ENCODE results near the gene ZG16. TPM values are rescaled to one million over a fixed set of nuclear protein-coding genes. Genes with fewer than 3 reads are reported as not detected.

Gene ZG16
- polyA plus RNA-seq, 1 donor from 2014 or later, result not detected

DNA sequence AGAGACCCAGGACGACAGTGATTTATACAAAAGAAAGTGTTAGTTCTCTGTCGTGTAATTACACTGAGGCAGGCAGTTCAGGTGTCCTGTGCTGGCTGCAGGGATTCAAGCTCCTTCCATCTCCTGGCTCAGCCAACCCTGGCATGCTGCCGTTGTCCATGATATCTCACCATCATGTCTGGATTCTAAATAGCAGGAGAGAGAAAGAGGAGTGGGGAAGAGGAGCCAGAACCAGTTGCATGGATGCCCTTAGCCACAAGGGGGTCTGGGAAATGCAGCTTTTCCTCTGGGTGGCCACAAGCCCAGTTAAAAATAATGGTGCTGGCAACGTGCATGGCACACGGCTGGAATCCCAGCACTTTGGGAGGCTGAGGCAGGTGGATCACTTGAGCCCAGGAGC, 41.9 kb upstream of the ZG16 start:
- Histone ChIP-seq H3K79me2 (replicated peaks; ENCODE audit: insufficient read depth, low read length) (no peaks in the 10 kb centered on the region), H3K9me2 (ENCODE audit: insufficient read depth, low read length) (no peaks in the 10 kb centered on the region), H3K9ac (ENCODE audit: low read length) (no peak overlapping the region), H3F3A (ENCODE audit: insufficient read depth, low read length, poor library complexity, severe bottlenecking) (no peaks in the 10 kb centered on the region), H3K9me3 (ENCODE audit: low read length) (no peaks in the 10 kb centered on the region), H3K4me3 (ENCODE audit: low read length) (no peak overlapping the region), H3K36me3 (ENCODE audit: insufficient read depth, low read length) (no peaks in the 10 kb centered on the region), H4K20me1 (ENCODE audit: insufficient read depth) (no peaks in the 10 kb centered on the region), H3K27me3 (ENCODE audit: insufficient read depth, low read depth, low read length) (no peaks in the 10 kb centered on the region), H3K27ac (ENCODE audit: low read length) (no peak overlapping the region), H3K4me2 (ENCODE audit: low read length) (no peak overlapping the region), H2AFZ (ENCODE audit: low read depth, low read length) (no peak overlapping the region)
- TF ChIP-seq, protein P1, sequence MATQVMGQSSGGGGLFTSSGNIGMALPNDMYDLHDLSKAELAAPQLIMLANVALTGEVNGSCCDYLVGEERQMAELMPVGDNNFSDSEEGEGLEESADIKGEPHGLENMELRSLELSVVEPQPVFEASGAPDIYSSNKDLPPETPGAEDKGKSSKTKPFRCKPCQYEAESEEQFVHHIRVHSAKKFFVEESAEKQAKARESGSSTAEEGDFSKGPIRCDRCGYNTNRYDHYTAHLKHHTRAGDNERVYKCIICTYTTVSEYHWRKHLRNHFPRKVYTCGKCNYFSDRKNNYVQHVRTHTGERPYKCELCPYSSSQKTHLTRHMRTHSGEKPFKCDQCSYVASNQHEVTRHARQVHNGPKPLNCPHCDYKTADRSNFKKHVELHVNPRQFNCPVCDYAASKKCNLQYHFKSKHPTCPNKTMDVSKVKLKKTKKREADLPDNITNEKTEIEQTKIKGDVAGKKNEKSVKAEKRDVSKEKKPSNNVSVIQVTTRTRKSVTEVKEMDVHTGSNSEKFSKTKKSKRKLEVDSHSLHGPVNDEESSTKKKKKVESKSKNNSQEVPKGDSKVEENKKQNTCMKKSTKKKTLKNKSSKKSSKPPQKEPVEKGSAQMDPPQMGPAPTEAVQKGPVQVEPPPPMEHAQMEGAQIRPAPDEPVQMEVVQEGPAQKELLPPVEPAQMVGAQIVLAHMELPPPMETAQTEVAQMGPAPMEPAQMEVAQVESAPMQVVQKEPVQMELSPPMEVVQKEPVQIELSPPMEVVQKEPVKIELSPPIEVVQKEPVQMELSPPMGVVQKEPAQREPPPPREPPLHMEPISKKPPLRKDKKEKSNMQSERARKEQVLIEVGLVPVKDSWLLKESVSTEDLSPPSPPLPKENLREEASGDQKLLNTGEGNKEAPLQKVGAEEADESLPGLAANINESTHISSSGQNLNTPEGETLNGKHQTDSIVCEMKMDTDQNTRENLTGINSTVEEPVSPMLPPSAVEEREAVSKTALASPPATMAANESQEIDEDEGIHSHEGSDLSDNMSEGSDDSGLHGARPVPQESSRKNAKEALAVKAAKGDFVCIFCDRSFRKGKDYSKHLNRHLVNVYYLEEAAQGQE (IDR thresholded peaks at IDR 0.05; ENCODE audit: borderline replicate concordance), result no peak
- TF ChIP-seq TAF1 (IDR thresholded peaks at IDR 0.05; ENCODE audit: low read depth) (no peak), MXI1 (conservative IDR thresholded peaks at IDR 0.05; ENCODE audit: poor library complexity, severe bottlenecking) (no peak), POLR2AphosphoS5 (IDR thresholded peaks at IDR 0.05) (no peak), SMC3 (conservative IDR thresholded peaks at IDR 0.05; ENCODE audit: poor library complexity) (no peak), EZH2 (IDR thresholded peaks at IDR 0.05; ENCODE audit: borderline replicate concordance, insufficient read depth, low read length, poor library complexity, severe bottlenecking) (no peak), EP300 (conservative IDR thresholded peaks at IDR 0.05; ENCODE audit: poor library complexity, severe bottlenecking) (no peak), RAD21 (conservative IDR thresholded peaks at IDR 0.05) (no peak)
- TF ChIP-seq, protein P2, sequence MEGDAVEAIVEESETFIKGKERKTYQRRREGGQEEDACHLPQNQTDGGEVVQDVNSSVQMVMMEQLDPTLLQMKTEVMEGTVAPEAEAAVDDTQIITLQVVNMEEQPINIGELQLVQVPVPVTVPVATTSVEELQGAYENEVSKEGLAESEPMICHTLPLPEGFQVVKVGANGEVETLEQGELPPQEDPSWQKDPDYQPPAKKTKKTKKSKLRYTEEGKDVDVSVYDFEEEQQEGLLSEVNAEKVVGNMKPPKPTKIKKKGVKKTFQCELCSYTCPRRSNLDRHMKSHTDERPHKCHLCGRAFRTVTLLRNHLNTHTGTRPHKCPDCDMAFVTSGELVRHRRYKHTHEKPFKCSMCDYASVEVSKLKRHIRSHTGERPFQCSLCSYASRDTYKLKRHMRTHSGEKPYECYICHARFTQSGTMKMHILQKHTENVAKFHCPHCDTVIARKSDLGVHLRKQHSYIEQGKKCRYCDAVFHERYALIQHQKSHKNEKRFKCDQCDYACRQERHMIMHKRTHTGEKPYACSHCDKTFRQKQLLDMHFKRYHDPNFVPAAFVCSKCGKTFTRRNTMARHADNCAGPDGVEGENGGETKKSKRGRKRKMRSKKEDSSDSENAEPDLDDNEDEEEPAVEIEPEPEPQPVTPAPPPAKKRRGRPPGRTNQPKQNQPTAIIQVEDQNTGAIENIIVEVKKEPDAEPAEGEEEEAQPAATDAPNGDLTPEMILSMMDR (IDR thresholded peaks at IDR 0.05; ENCODE audit: poor library complexity, severe bottlenecking), result no peak

- no peaks in the 10 kb centered on the region for H3K36me3 ChIP-seq (ENCODE audit: insufficient read depth, low read length)
- no peaks in the 10 kb centered on the region for H3K27me3 ChIP-seq (ENCODE audit: insufficient read depth, low read depth, low read length)
- no peak overlapping the region for H3K27ac ChIP-seq (ENCODE audit: low read length)
- no peaks in the 10 kb centered on the region for H3F3A ChIP-seq (ENCODE audit: insufficient read depth, low read length, poor library complexity, severe bottlenecking)
- H4K20me1 ChIP-seq (ENCODE audit: insufficient read depth), result no peaks in the 10 kb centered on the region
- H3K4me3 ChIP-seq (ENCODE audit: low read length), result no peak overlapping the region
- no peaks in the 10 kb centered on the region for H3K79me2 ChIP-seq (replicated peaks; ENCODE audit: insufficient read depth, low read length)
- H3K9me2 ChIP-seq (ENCODE audit: insufficient read depth, low read length), result no peaks in the 10 kb centered on the region
- TF ChIP-seq, protein P1 (IDR thresholded peaks at IDR 0.05; ENCODE audit: borderline replicate concordance), result no peak
- no peak for TF ChIP-seq EP300 (conservative IDR thresholded peaks at IDR 0.05; ENCODE audit: poor library complexity, severe bottlenecking)
- TF ChIP-seq MXI1 (conservative IDR thresholded peaks at IDR 0.05; ENCODE audit: poor library complexity, severe bottlenecking), result no peak
- TF ChIP-seq EZH2 (IDR thresholded peaks at IDR 0.05; ENCODE audit: borderline replicate concordance, insufficient read depth, low read length, poor library complexity, severe bottlenecking), result no peak
- TF ChIP-seq RAD21 (conservative IDR thresholded peaks at IDR 0.05), result no peak
- TF ChIP-seq, protein P2 (IDR thresholded peaks at IDR 0.05; ENCODE audit: poor library complexity, severe bottlenecking), result no peak
- H3K9ac ChIP-seq (ENCODE audit: low read length), result no peak overlapping the region
- no peak overlapping the region for H3K4me2 ChIP-seq (ENCODE audit: low read length)
- H2AFZ ChIP-seq (ENCODE audit: low read depth, low read length), result no peak overlapping the region
- H3K9me3 ChIP-seq (ENCODE audit: low read length), result no peaks in the 10 kb centered on the region
Measured at GRCh38 chr16:29736764-29737163, 41.3 kb upstream of the ZG16 start.
